Measurements from ENCODE around the gene DHRS12. TPM values are rescaled to one million over a fixed set of nuclear protein-coding genes. Genes with fewer than 3 reads are reported as not detected.
A peak's percentile ranks its signal among the peaks of the same experiment; 100 is the strongest.

The DHRS12 gene
- total RNA-seq, 1 donor = 7.0 TPM

DNA sequence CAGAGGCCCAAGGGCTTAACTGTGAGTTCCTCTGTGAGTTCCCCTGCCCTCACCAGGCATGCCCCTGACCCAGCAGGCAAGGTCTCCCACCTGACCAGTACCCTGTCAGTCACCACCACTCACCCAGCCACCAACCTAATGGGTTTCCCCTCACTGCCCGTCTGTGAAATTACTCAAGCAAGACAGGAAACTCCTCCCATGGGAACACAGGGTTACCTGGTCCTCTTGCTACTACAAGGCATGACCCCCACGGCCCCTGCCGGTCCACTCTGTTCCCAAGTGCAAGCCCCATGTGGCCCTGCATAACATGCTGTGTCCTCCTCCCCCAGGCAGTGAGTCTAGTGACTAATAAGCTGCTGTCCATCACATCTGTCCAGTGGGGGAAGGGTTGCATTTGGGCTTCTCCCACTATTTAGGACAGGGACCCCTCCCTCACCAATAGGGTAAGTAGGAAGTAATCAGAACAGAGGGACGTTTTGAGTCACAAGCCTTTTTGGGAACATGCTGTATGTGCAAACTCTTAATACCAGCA lies 8.0 kb upstream of the DHRS12 start:
- DNase-seq (ENCODE audit: low read depth in 2 of 3, low spot score in 2 of 3) = no peak

DNA sequence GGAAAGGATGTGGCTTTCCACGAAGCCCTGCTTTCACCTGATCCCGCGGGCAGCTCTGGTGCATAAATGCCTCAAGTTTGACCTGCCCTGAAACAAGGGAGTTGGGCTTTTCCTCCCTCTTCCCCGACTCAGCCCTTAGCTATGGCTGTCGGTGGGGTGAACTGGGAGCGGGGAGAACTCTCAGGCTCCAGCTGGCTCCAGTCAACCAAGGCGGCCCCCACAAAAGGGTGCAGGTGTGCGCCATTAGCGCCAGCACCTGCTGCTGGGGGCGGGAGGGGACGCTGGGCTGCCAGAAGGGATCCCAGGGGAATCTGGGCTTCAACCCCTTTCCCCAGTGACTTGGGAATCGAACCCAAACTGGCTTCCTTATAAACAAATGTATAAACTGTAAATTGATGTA lies 7.1 kb upstream of the DHRS12 start:
- DNase-seq (ENCODE audit: low read depth in 2 of 3, low spot score in 2 of 3) = no peak

DNA sequence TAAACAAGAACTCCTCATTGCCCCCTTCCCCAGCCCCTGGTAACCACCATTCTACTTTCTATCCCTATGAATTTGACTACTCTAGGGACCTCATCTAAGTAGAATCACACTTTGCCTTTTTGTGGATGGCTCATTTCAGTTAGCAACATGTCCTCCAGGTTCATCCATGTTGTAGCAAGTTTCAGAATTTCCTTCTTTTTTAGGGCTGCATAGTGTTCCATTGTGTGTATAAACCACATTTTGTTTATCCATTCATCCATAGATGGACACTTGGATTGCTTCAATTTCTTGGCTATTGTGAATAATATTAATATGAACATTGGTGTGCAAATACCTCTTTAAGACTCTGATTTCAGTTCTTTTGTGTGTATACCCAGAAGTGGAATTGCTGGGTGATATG lies 4.8 kb upstream of the DHRS12 start:
- no peak for DNase-seq (ENCODE audit: low read depth in 2 of 3, low spot score in 2 of 3)

DNA sequence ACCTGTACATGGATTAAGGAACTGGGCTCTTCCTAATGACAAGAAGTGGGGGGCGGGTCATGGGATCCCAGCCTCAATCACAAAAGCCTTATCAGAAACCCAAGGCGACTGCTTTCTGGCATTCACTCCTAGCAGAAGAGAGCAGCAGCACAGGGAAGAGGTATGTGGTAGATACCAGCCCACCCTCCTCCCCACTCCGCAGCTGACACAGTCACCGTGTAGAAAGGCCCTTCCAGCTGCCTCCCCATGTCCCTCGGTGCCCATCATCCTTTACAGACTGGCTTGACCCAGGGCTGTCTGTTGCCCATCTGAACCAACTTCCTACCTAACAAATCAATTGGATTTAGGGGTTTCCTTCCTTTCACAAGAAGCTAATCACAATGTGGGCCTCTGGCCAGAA lies 3.1 kb upstream of the DHRS12 start:
- DNase-seq (ENCODE audit: low read depth in 2 of 3, low spot score in 2 of 3) = no peak

DNA sequence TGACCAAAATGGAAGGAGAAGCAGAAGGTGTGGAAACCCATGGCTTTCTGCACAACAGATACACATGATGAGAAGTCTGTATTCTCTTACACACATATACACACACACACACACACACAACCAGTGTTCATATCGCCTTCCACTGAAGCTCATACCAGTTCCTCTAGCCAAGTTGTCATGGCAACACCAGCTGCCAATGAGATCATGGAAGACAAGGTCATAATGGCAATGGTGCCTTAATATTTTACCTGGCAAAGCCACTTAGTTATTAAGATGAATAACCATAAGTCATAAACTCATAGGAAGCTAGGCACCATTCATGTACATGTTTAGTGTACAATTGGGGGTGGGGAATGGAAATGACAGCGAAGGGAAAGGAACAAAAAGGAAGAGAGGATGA lies 2.6 kb upstream of the DHRS12 start:
- DNase-seq (ENCODE audit: low read depth in 2 of 3, low spot score in 2 of 3) = peak in 1 of 3 donors; percentile 38

DNA sequence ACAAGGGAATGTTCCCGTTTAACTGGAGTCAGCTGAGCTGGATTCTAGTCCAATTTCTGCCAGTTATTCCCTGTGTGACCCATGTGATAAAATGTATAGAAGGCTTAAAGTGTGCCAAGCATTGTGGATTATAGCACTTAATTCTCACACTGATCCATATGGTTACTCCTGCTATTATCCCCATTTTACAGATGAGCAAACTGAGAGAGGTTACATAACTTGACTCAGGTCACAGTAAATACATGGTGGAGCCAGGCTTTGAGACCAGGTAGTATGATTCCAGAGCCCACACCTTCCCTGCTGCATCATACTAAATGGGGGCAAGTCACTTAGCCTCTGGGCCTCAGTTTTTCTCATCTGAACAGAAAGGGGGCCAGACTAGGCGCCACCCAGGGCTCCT lies 2.0 kb upstream of the DHRS12 start:
- no peak for DNase-seq (ENCODE audit: low read depth in 2 of 3, low spot score in 2 of 3)

DNA sequence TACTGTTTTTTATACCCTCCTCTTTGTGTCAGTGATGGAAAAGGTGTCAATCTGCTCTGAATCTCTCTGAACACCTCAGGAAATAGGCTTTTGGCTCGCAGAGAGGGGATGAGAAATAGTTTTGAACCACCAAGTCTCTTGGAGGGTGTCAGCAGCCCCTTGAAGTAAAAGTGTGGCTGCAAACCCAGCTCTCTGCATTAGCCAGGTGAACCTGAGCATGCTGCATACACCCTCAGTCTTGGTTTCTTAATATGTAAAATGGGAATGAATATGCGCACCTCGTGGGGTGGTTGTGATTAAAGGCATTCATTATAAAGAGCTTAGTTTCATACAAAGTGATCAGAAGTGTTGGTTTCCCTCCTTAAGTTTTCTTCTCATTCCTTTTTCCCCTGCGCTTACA lies 1.4 kb upstream of the DHRS12 start:
- no peak for DNase-seq (ENCODE audit: low read depth in 2 of 3, low spot score in 2 of 3)

DNA sequence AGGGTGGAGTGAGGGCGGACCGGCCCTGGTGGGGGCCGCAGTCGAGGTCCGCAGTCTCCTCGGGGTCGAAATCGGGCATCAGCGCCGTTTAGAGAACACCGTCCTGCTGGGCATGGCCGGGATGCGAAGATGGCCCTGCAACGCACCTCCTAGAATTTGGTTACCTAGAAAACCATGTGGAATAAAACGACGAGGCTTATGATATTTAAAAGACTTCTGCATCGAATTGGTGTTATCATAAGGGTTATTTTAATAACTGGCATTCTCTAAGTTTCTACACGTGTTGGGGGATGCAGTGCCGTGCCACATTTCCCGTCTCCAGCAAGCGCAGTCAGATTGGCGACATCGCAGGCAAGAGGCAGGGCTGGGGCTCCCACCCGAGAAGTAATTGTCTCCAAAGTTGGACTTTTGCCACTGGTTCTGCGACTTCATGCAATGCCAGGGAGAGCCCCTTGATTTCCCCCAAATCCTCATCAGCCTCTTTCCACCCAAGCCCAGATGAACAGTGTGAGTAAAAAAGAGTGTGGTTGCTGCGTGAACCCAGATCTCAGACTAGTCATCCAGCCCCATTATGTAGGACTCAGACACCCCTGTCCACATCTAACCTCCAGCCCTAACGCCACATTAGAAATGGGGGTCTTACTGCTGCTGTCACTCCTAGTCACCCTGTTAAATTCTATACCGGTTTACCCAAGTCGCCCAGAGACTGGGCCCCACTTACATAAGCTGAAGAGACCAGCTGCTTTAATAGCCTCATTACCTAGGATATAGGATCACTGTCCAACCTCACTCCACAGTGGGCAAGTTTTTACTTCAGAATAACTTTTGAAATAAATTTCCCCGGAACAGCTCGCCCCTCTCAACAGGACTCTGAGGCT lies 571 bp upstream of the DHRS12 start:
- no peak for DNase-seq (ENCODE audit: low read depth in 2 of 3, low spot score in 2 of 3)

DNA sequence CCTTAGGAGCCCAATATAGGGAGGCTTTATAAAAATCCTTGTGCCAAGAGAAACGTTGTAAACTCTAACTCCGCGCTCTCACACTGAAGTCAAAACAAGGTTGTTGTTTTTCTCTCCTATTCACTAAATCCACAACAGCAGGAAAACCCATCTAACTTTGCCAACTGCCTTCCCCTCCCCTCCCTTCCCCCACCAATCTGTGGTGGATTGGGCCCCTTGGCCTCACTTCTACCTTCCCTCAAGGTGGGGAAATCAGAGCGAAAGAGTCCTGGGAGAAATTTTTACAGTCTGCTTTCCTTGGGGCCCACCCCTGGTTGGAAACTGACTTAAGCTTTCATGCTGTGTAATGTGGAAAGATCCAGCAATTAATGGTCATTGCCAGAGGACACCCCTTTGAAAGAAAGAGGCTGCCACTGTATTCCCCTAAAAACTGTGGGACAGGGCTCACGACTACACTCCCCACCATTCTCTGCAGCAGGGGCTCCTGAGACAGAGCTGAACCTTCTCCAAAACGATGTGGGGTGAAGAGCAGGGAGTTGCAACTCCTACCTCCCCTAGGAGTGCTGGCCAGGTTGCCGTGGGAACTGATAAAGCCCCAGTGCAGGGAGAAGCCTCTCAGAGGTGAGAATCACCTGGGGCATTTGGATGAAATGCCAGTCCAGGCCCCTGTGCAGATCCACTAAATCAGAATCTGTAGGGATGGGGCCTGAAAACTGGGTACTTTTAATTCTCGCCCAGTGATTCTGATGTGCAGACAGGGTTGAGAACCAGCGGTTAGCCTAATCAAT lies 1.1 kb downstream of the DHRS12 start:
- DNase-seq (ENCODE audit: low read depth in 2 of 3, low spot score in 2 of 3) = no peak

DNA sequence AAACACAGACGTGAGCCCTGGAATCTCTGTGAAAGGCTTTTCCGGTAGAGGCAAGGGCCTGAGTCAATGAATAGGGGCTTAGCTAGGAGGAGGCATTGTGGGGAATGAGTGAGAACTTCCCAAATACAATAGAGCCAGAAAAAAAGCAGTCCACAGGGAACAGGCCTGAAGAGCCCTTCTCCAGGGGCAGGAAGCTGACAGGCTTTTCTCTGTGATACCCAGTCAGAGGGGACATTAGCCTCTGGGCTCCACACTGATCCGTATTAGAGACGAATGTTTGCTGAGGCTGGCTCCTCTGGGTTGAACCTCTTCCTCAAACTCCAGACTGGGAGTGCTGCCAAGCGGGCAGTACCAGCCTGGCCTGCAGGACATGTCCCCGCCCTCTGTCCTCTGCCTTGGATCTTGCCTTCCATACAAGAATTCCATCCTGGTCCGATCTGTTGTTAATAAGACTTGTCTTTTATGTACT lies 2.3 kb downstream of the DHRS12 start:
- DNase-seq (ENCODE audit: low read depth in 2 of 3, low spot score in 2 of 3) = no peak

DNA sequence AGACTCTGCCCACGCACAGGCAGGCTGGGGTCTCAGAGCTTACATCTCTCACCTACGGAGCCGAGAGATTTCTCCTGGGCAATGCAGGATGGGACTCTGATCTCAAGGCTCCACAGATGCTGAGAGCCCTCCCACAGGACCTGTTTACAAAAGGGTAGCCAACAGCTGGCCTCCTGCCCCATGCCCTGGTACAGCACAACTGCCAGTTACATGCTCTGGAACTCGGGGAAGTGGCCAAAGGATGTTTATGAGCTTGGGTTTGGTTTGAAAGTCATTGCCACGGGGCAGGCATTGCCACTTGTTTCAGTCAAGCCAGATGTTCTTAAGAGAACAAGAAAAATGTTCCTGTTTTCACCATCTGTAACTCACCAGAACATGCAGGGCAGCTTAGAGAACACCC lies 3.5 kb downstream of the DHRS12 start:
- peak in 1 of 3 donors; percentile 39 for DNase-seq (ENCODE audit: low read depth in 2 of 3, low spot score in 2 of 3)

DNA sequence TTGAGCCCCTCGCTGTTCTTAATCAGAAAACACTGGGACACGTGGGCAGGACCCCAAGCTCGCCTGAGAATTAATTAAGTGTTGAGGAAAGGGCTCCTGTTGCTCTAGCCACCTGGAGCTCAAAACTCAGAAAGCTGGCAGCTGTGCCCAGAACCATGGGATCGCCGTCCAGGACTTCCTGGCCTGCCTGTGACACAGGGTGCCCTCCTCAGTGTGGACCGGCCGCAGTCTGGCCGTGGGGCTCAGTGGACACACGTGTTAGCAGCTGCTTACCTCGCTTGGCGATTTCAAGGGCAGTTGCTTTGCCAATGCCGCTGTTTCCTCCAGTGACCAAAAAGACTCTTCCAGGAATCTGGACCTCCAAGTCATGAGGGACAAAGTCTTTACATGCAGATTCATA lies 4.7 kb downstream of the DHRS12 start:
- no peak for DNase-seq (ENCODE audit: low read depth in 2 of 3, low spot score in 2 of 3)

DNA sequence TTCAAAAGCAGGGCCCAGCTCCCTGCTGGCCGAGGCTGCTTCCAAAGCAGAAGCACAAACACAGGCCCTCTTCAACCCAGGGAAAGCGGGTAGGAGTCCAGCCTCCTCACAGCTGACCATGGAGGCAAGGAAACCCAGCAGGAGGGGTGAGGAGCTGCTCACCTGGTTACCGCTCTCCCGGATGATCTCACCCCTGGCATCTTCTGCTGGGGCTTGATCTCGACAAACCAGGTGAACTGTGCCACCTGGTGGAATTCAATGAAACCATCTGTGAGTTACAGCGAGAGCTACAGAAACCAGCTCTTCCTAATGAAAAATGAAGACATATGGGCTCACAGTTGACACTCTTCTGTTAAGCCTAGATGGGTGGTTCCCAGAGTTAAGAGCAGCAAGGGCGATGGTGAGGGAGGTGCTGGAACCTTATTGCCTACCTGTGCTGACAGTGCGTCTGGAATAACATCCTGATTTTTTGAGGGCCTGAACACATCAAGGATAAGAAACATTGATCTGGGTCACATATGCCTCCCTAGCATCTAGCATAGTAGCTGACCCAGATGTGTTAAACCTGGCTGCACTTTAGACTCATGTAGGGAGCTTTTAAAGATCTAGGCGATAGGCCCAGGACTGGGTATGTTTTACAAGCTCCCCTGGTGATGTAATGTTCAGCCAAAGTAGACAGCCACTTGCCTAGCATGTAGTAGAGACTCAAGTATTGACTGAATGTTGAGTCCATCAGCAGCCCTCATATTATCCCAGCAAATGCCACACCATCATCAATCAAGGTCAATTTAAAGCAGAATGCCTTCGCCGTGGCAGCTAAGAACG lies 6.1 kb downstream of the DHRS12 start:
- DNase-seq (ENCODE audit: low read depth in 2 of 3, low spot score in 2 of 3) = peak in 2 of 3 donors; percentile 67 to 75

DNA sequence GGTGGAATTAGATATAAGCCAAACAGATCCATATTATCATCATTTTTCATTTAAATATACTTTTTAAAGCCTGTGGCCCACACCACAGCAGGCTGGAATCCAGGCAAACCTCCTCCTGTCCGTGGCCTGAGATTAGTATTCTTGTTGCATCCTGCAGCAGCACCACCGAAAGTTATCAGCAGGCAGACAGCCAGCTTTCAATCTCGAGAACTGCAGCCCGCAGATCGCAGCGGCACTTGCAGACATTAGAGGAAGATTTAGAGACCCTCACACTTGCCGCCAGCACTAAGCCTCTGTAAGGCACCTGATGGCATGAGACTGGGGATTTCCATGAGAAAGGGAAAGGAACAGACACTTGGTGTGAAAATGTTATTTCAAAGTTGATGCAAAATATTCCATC lies 7.4 kb downstream of the DHRS12 start:
- DNase-seq (ENCODE audit: low read depth in 2 of 3, low spot score in 2 of 3) = no peak

DNA sequence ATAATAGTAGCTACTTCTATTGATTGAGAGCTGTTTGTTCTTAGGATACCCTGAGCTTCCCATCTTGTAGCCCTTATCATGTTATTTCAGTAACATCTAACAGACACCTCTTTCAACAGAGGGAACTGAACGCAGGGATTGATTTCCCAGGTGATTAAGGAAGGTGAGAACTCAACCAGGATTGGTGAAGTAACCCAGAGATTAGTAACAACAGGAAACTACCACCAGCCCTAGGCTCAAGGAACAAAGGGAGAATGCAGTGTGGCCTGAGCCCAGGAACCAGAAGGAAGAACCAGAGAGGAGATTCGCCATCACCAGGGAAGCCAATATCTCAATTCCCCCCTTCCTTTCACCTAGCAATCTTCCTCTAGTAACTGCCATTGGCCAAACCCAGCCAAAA lies 8.5 kb downstream of the DHRS12 start:
- no peak for DNase-seq (ENCODE audit: low read depth in 2 of 3, low spot score in 2 of 3)

DNA sequence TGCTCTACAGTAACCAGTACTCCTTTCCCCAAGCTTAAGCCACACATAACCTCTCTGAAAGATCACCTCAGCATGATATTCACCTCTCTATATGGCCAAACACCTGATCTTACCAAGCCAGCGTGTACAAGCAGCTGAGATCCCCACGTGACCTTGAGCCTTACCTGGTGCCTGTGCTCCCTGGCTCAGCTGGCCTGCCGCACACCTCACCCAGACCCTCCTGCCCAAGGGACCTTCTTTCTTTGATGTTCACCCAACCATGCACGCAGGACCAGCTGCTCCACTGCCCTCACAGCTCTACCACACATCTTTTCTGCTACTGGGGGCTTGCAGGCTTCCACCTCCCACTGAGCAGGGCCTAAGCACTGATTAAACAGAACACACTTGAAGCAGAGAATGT lies 9.0 kb downstream of the DHRS12 start:
- no peak for DNase-seq (ENCODE audit: low read depth in 2 of 3, low spot score in 2 of 3)

DNA sequence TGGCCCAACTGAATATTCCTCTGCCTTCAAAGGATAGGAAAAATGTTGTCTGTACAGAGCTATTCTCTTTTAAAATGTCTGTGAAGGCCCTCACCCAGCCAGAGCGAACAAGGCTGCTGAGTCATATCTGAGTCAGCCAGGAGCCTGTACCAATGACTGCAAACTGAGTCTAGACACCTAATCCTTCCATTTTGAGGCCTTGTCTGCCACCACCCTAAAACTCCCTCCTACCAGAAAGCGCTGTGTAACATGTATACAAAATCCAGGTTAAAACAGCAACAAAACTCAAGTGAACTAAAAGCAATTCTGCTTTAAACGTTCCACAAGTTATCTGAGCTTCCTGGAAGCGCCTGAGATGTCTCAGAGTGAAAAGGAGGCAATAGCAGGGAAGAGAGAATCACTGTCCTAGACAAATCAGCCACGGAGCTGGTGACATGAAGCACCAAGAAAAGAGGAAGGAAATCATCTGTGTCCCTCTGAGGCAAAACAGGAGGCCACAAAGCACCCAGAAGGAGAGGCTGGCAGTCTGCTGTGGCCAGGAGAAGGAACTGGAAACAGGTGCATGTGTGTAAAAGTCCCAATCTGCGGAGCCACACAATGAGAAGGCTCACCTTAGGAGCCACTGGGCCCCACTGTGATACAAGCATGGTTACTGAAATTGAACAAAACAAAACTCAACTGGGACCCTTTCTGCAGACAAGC lies 10.2 kb downstream of the DHRS12 start:
- peak in 2 of 3 donors; percentile 94 to 99 for DNase-seq (ENCODE audit: low read depth in 2 of 3, low spot score in 2 of 3)

DNA sequence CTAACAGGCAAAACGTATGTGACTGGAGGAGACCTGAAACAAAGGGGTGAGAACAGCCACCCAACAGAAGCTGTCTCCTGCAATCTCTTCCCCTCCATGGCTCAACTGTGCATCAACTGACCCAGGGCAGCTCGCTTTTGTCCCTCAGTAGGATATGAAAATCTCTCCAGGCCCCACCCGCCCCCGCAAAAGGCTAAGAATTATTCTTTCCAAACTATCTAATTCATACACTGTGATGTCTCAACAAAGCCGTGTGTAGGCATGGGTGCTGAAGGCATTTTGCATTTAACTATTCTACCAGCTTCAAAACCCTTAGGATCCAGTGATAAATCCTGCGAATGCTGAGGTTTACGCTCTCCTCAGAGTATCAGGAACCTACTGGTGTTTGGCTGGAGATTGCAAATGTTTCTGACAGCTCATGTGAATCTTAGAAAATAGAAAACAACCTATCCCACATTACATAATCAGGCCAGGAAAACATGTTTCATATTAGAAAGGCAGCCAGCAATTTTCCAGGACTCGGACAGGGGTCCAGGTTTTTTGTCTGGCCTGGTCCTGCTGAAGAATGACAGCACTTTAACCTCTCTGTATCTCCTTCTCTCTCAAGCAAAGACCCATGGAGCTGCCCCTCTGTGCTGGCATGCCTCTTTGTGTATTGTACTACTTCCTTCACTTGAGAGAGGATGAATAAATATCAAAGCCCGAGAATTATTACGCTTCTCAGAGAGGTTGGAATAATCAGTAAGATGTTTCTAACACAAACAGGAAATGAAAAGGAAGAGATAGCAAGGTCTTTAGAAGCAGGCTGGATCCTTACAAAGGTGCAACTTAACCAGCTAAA lies 17.3 kb downstream of the DHRS12 start:
- no peak for DNase-seq (ENCODE audit: low read depth in 2 of 3, low spot score in 2 of 3)

DNA sequence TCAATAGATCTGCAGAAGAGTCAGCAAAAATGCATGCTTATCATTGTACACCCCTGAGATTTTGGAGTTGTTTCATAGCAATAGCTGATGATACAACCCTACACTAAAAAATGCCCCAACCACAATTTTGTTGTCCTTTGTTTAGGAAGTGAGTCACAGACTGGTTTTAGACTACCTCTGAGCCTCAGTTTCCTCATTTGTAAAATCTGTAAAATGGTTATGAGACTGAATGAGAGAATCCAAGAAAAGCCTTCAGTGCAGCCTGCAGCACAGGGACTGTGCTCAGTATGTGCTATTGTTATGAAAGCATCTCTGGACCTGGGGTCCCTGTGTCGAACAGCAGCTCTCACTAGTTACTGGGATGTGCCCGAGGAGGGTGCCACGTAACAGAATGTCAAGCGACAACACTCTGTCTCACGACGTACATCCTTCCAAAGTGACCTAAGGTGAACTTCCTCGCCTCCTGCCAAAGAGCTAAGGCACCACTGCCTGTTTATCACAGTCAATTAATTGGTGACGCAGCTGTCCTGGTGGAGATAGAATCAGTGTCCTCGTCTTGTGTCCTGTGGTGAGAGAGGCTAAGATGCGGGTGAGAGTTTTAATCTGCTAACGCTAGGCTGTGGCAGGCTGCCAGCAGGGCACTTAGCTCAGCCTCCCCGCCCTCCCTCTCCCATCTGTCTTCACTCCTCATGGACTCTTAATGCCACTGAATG lies 18.1 kb downstream of the DHRS12 start:
- peak in 2 of 3 donors; percentile 28 to 70 for DNase-seq (ENCODE audit: low read depth in 2 of 3, low spot score in 2 of 3)

Measured in hematopoietic multipotent progenitor cell (in vitro differentiated cells).